ENCODE results near the gene LTN1.

Gene LTN1

DNA sequence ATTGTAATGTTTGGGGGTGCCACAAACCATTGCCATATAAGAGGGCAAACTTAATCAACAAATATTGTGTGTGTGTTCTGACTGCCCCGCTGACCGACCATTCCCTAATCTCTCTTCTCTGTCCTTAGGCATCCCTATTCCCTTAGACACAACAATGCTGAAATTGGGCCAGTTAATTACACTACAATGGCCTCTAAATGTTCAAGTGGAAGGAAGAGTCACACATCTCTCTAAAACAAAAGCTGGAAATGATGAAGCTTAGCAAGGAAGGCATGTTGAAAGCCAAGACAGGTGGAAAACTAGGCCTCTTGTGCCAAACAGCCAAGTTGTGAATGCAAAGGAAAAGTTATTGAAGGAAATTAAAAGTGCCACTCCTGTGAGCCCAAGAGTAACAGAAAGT lies 30.2 kb downstream of the LTN1 start:
- TF ChIP-seq CREB1 (IDR thresholded peaks at IDR 0.05; ENCODE audit: low read depth), result no peak
- no peak for TF ChIP-seq TAF1 (IDR thresholded peaks at IDR 0.05; ENCODE audit: low read depth)

DNA sequence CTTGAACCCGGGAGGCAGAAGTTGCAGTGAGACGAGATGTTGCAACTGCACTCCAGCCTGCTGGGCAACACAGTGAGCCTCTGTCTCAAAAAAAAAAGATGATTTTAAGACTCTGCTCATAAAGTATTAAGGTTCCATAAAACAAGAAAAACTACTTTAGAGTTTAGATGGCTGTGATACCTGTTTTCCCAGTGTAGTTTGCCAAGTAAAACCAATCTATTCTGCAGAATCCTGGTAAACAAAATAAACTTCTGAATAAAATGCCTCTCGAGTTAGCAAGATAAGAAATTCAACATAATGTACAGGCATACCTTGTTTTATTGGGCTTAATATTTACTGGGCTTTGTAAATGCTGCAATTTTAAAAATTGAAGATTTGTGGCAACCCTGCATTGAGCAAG lies 30.8 kb downstream of the LTN1 start:
- TF ChIP-seq ZBTB7A (IDR thresholded peaks at IDR 0.05; ENCODE audit: low read depth), result no peak
- no peak for TF ChIP-seq EP300 (IDR thresholded peaks at IDR 0.05; ENCODE audit: borderline replicate concordance)
- no peak for TF ChIP-seq YY1 (IDR thresholded peaks at IDR 0.05; ENCODE audit: low read depth)
- no peak for TF ChIP-seq CEBPB (IDR thresholded peaks at IDR 0.05)
- TF ChIP-seq NFIC (IDR thresholded peaks at IDR 0.05), result no peak
- no peak for TF ChIP-seq EGR1 (IDR thresholded peaks at IDR 0.05)
- TF ChIP-seq CREB1 (IDR thresholded peaks at IDR 0.05; ENCODE audit: low read depth), result no peak
- no peak for TF ChIP-seq TEAD4 (IDR thresholded peaks at IDR 0.05)
- TF ChIP-seq FOXM1 (IDR thresholded peaks at IDR 0.05; ENCODE audit: borderline replicate concordance, low read depth), result no peak
- TF ChIP-seq, protein P1, sequence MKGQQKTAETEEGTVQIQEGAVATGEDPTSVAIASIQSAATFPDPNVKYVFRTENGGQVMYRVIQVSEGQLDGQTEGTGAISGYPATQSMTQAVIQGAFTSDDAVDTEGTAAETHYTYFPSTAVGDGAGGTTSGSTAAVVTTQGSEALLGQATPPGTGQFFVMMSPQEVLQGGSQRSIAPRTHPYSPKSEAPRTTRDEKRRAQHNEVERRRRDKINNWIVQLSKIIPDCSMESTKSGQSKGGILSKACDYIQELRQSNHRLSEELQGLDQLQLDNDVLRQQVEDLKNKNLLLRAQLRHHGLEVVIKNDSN (IDR thresholded peaks at IDR 0.05), result no peak
- TF ChIP-seq, protein P2, sequence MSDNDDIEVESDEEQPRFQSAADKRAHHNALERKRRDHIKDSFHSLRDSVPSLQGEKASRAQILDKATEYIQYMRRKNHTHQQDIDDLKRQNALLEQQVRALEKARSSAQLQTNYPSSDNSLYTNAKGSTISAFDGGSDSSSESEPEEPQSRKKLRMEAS (IDR thresholded peaks at IDR 0.05), result no peak
- TF ChIP-seq, protein P3, sequence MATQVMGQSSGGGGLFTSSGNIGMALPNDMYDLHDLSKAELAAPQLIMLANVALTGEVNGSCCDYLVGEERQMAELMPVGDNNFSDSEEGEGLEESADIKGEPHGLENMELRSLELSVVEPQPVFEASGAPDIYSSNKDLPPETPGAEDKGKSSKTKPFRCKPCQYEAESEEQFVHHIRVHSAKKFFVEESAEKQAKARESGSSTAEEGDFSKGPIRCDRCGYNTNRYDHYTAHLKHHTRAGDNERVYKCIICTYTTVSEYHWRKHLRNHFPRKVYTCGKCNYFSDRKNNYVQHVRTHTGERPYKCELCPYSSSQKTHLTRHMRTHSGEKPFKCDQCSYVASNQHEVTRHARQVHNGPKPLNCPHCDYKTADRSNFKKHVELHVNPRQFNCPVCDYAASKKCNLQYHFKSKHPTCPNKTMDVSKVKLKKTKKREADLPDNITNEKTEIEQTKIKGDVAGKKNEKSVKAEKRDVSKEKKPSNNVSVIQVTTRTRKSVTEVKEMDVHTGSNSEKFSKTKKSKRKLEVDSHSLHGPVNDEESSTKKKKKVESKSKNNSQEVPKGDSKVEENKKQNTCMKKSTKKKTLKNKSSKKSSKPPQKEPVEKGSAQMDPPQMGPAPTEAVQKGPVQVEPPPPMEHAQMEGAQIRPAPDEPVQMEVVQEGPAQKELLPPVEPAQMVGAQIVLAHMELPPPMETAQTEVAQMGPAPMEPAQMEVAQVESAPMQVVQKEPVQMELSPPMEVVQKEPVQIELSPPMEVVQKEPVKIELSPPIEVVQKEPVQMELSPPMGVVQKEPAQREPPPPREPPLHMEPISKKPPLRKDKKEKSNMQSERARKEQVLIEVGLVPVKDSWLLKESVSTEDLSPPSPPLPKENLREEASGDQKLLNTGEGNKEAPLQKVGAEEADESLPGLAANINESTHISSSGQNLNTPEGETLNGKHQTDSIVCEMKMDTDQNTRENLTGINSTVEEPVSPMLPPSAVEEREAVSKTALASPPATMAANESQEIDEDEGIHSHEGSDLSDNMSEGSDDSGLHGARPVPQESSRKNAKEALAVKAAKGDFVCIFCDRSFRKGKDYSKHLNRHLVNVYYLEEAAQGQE (IDR thresholded peaks at IDR 0.05; ENCODE audit: low read depth), result no peak
- TF ChIP-seq TAF1 (IDR thresholded peaks at IDR 0.05; ENCODE audit: low read depth), result no peak
- TF ChIP-seq TCF12 (IDR thresholded peaks at IDR 0.05; ENCODE audit: low read depth), result no peak

DNA sequence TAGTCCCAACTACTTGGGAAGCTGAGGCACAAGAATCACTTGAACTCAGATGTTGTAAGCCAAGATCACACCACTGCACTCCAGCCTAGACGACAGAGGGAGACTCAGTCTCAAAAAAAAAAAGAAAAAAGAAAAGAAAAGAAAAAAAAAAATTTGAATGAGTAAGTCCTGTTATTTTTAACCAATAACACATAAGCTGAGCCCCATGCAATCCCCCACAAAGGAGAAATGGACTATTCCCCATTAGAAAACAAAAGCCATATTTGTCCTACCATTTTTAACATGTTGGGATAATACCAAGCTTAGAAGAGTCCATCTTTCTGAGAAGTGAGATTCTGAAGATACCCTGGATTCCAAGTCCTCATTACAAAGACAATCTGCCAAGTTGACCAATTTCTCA lies 32.4 kb downstream of the LTN1 start:
- TF ChIP-seq CEBPB (IDR thresholded peaks at IDR 0.05) (no peak), ZBTB7A (IDR thresholded peaks at IDR 0.05; ENCODE audit: low read depth) (no peak), FOXM1 (IDR thresholded peaks at IDR 0.05; ENCODE audit: borderline replicate concordance, low read depth) (no peak), TCF12 (IDR thresholded peaks at IDR 0.05; ENCODE audit: low read depth) (no peak), EGR1 (IDR thresholded peaks at IDR 0.05) (no peak), RAD21 (IDR thresholded peaks at IDR 0.05; ENCODE audit: low read depth) (no peak), CREB1 (IDR thresholded peaks at IDR 0.05; ENCODE audit: low read depth) (no peak), YY1 (IDR thresholded peaks at IDR 0.05; ENCODE audit: low read depth) (no peak), NFIC (IDR thresholded peaks at IDR 0.05) (no peak), EP300 (IDR thresholded peaks at IDR 0.05; ENCODE audit: borderline replicate concordance) (no peak)
- TF ChIP-seq, protein P2 (IDR thresholded peaks at IDR 0.05), result no peak
- TF ChIP-seq, protein P1 (IDR thresholded peaks at IDR 0.05), result no peak
- TF ChIP-seq, protein P3 (IDR thresholded peaks at IDR 0.05; ENCODE audit: low read depth), result no peak

DNA sequence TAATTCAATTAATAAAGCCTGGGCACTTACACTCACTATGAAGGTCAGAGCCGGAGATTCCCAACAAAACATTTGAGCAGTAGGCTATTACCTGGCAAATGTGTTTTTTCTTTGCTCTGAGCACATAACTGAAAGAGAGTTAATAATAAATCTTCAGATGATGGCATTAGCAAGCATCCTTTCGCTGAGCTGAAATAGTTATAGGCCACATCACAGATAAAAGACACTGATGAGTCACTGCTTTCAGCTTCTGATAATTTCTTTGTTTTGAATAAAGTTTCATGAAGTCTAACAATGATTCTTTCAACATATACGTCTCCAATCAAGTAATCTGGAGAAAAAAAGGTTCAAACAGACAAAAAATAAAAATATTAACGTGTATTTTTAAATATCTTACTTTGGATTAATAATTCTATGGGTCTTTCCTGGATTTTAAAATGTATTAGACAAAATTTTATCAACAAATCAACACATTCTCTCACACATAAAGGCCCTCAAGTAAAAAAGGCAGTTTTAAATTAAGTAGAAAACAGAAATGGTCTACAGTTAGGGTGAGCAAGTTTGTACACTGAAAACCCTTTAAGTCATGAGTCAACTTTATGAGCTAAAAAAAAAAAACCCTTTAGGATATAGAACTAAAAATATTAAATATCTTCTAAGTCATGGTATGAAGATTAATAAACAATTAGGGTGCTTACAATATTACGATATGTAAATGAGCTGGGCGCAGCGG lies 33.1 kb downstream of the LTN1 start:
- TF ChIP-seq, protein P2 (IDR thresholded peaks at IDR 0.05), result no peak
- no peak for TF ChIP-seq RAD21 (IDR thresholded peaks at IDR 0.05; ENCODE audit: low read depth)
- no peak for TF ChIP-seq TCF12 (IDR thresholded peaks at IDR 0.05; ENCODE audit: low read depth)
- no peak for TF ChIP-seq EP300 (IDR thresholded peaks at IDR 0.05; ENCODE audit: borderline replicate concordance)
- TF ChIP-seq YY1 (IDR thresholded peaks at IDR 0.05; ENCODE audit: low read depth), result no peak
- TF ChIP-seq NFIC (IDR thresholded peaks at IDR 0.05), result no peak
- no peak for TF ChIP-seq TAF1 (IDR thresholded peaks at IDR 0.05; ENCODE audit: low read depth)
- TF ChIP-seq CEBPB (IDR thresholded peaks at IDR 0.05), result no peak

DNA sequence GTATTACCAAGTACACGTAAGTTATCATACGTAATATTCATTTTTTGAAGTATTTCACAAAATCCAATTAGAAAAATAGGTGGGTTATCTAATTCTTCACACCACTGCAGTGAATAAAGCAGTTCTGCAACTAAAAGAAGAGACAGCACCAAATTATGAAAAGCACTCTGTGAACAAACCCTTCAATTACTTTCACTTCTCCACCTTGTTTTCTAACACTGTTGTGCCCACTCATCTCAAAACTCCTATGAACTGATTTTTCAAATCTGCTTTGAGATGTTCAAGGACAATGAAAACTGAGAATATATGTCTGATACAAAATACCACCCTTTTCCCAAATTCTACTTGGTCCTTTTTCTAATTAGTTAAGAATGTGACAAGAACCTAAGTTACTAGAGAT lies 39.4 kb downstream of the LTN1 start:
- TF ChIP-seq, protein P2 (IDR thresholded peaks at IDR 0.05), result no peak
- TF ChIP-seq EGR1 (IDR thresholded peaks at IDR 0.05), result no peak
- TF ChIP-seq TAF1 (IDR thresholded peaks at IDR 0.05; ENCODE audit: low read depth), result no peak
- TF ChIP-seq, protein P1 (IDR thresholded peaks at IDR 0.05), result no peak
- TF ChIP-seq CREB1 (IDR thresholded peaks at IDR 0.05; ENCODE audit: low read depth), result no peak
- TF ChIP-seq YY1 (IDR thresholded peaks at IDR 0.05; ENCODE audit: low read depth), result no peak
- TF ChIP-seq, protein P3 (IDR thresholded peaks at IDR 0.05; ENCODE audit: low read depth), result no peak
- TF ChIP-seq FOXM1 (IDR thresholded peaks at IDR 0.05; ENCODE audit: borderline replicate concordance, low read depth), result no peak
- TF ChIP-seq CEBPB (IDR thresholded peaks at IDR 0.05), result no peak
- no peak for TF ChIP-seq TEAD4 (IDR thresholded peaks at IDR 0.05)
- no peak for TF ChIP-seq RAD21 (IDR thresholded peaks at IDR 0.05; ENCODE audit: low read depth)
- no peak for TF ChIP-seq ZBTB7A (IDR thresholded peaks at IDR 0.05; ENCODE audit: low read depth)
- TF ChIP-seq EP300 (IDR thresholded peaks at IDR 0.05; ENCODE audit: borderline replicate concordance), result no peak
- no peak for TF ChIP-seq NFIC (IDR thresholded peaks at IDR 0.05)
- no peak for TF ChIP-seq TCF12 (IDR thresholded peaks at IDR 0.05; ENCODE audit: low read depth)

Data from Ishikawa (cell line).